HG03135 (cell line): ENCODE results near the gene OR8K5.
"Not testable (repeated sequence)": the region's sequence is repeated elsewhere in the genome, so short reads cannot be mapped to it uniquely, and the experiment has no call there.

Experiments used
- ATAC-seq: cut with Tn5 transposase; IDR thresholded peaks from one replicate; pipeline ENCODE4 v1.9.1; 2021; ENCODE audit warnings: mild to moderate bottlenecking, moderate library complexity; ENCODE audit not compliant: unreplicated experiment

The OR8K5 gene

GRCh38 chr11:56160217-56160616, at the start of gene OR8K5:
Gene OR8K5, minus strand, starts transcription at chr11:56160317. Its CDS starts 0 bp downstream, at chr11:56160317.
- no peak for ATAC-seq

GRCh38 chr11:56207790-56208189, 47.7 kb upstream of the OR8K5 start:
- no peak for ATAC-seq

- ATAC-seq: no peak
These were observed 37.2 kb upstream of the OR8K5 start for GRCh38 chr11:56197367-56197766.

GRCh38 chr11:56196705-56197104, 36.6 kb upstream of the OR8K5 start:
- no peak for ATAC-seq

GRCh38 chr11:56188602-56189001, 28.5 kb upstream of the OR8K5 start:
- no peak for ATAC-seq

- no peak for ATAC-seq
These were observed 23.3 kb upstream of the OR8K5 start for GRCh38 chr11:56183459-56183858.

GRCh38 chr11:56176318-56176717, 16.2 kb upstream of the OR8K5 start, which contains the start of gene OR5J2:
Gene OR5J2, plus strand, starts transcription at chr11:56176618. Its CDS starts 0 bp downstream, at chr11:56176618.
- no peak for ATAC-seq

GRCh38 chr11:56172256-56172830, 12.2 kb upstream of the OR8K5 start:
- ATAC-seq: no peak

- ATAC-seq: no peak
These were observed 3.7 kb upstream of the OR8K5 start for GRCh38 chr11:56163804-56164203.

GRCh38 chr11:56152333-56152732, 7.8 kb downstream of the OR8K5 start:
- no peak for ATAC-seq

- ATAC-seq: no peak
These were observed 8.7 kb downstream of the OR8K5 start for GRCh38 chr11:56151376-56151775.

GRCh38 chr11:56143681-56144080, 16.4 kb downstream of the OR8K5 start:
- not testable (repeated sequence) for ATAC-seq

- ATAC-seq: no peak
These were observed 19.9 kb downstream of the OR8K5 start, which contains the start of gene OR8J3 for GRCh38 chr11:56140151-56140661. Gene OR8J3, minus strand, starts transcription at chr11:56140201. Its CDS starts 2,483 bp downstream, at chr11:56137718.

GRCh38 chr11:56122073-56122472, 38.0 kb downstream of the OR8K5 start, which contains the start of gene OR8H3:
Gene OR8H3, plus strand, starts transcription at chr11:56122373. Its CDS starts 0 bp downstream, at chr11:56122373.
- ATAC-seq: no peak
